OCI-M2 (cell line): Measurements from ENCODE around the gene ARVCF.

Source experiments
- DNase-seq: peaks from one replicate; lab custom pipeline; 2025; ENCODE audit not compliant: unreplicated experiment; lab: John Stamatoyannopoulos, UW

The ARVCF gene

DNA sequence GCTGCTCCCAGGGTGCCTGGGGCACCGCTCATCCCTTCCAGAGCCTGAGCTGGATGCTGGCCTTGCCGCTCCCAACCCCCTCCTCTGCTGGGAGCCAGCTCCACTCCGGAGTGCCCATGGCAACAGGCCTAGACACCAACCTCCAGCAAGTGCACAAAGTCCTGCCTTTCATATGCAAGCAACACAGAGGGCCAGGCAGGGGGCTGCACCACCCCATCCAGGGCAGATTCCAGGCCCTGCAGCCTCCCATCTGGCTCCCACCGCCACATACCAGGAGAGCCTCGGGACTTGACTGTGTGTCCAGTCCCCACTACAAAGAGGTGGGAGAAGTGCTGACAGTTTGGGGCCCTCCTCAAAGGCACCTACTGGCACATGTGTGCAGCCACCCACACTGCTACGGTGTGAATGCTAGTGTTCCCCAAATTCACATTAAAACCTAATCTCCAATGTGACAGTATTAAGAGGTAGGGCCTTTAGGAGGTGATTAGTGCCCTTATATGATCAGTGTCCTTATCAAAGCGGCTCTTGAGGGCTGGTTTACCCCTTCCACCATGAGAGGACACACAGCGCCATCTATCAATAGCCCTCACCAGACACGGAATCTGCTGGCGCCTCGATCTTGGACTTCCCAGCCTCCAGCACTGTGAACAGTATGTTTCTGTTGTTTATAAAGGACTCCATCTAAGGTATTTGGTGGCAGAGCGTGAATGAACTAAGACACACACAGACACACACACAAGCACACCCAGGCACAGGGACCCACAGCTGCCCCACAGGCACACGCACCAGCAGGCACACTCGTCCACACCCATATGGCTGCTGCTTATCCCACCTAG is 16.2 kb downstream of the ARVCF start:
- DNase-seq = no peak

GRCh38 chr22:19998991-19999820 is 17.4 kb downstream of the ARVCF start:
- DNase-seq = no peak

DNA sequence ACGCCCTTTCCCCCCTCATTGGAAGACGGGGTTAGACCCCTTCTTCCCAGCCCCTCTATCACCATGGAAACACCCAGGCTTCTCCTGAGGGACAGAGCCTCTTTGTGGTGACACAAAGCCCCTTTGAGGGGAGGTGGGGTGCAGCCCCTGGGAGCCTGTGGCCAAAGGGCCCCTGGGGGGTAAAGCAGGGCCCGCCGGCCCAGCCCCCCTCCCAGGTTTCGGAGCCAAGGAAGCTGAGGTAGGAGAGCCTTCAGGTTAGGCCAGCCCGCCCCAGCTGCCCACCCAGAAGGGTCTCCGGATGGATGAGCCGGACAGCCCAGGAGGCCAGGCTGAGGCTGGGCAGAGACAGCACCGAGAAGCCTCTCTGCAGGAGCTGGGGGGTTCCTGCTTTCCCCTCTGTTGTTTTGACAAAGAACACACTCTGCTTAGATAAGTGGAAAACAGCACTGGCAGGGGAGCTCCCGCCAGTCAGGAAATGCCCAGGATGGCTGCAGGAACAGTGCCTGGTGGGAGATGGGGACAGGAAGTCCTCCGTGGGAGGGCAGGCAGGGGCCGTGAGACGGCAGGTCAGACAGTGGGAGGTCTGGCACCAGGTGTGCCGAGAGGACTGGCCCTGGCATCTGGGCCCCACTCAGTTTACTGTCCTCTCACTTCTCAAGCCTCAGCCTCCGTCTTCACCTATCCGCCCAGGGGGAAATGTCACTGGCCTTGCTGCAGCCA is 18.2 kb downstream of the ARVCF start:
- no peak for DNase-seq

DNA sequence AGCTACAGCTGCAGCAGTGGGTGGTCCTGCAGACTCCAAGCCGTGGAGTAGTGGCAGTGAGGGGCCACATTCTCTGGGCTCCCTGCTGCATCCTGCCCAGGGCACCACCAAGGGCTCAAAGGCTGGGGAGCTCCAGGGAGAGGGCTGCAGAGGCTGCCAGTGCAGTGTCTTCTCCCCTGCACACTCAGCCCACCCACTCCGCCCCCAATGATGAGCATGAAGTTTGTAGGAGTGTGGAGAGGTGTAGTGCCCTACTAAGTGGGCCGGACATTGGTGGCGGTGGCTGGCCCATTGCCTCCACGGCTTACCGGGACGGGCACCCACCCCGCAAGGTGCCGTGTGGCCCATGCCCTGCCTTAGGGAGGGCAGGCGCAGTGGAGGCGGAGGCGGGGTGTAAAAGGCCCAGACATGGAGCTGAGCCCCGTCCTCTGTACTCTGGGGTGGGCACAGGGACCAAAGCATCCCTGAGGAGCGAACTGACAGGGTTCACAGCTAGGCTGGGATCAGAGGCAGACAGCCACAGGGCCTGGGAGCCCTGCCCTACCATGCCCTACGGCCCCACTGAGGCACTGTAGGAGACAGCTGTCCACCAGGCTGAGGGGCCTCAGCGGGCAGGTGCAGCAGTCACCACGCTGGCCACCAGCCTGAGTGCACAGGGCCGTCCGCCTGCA is 18.9 kb downstream of the ARVCF start:
- DNase-seq = no peak

GRCh38 chr22:19996694-19997384 is 19.8 kb downstream of the ARVCF start:
- no peak for DNase-seq

- DNase-seq = no peak
Measured at GRCh38 chr22:19995611-19996339, 20.8 kb downstream of the ARVCF start.

DNA sequence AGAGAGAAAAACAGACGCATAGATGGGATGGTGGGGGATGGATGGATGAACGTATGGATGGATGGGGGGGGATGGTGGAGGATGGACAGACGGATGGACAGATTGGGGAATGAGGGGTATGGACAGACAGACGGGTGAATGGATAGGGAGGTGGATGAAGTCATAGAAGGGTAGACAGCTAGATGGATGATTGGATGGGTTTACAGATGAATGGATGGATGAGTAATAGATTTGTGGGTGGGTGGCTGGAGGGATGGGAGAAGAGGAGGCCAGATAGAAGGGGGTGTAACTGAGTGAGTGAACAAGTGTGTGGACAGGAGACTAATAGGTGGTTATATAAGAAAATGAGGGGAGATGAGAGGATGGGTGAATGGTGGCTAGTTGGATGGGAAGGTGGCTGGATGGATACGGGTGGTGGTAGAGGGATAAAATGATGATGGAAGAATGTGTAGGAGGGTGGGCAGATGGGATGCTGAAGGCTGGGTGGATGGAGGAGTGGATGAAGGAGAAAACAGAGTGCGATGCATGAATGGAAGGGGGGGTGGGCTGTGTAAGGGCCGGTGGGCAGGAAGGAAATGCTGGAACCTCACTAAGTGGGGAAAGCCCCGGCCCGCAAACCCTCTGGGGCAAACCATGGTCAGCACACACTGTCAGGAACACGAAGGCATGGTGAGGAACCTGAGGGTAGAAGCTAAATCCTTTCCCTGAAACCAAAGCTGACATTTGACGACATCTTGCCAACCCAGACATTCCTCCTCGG is 21.6 kb downstream of the ARVCF start:
- DNase-seq = no peak

GRCh38 chr22:19993926-19994325 is 22.7 kb downstream of the ARVCF start:
- DNase-seq = no peak

DNA sequence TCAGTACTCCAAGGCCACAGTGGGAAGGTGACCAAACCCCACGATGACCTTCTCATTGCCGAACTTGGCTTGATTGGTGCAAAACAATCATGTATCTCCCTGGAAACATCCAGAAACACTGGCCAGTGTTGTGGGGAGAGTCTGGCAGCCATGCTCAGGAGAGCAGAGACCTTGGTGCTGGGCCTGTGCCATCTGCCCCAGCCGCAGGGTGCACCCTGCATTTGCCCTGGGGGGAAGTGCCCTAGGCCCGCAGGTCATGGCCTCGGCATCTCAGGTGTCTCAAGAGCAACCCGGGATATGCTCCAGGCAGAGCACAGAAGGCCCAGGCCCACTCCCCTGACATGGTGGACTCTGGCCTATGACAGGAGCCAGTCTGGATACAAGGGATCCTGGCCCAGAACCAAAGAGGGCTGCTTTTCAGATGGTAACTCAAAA is 23.7 kb downstream of the ARVCF start:
- no peak for DNase-seq

- no peak for DNase-seq
Measured at GRCh38 chr22:19992481-19992911, 24.1 kb downstream of the ARVCF start.

- DNase-seq = no peak
Measured at GRCh38 chr22:19991645-19992451, 24.8 kb downstream of the ARVCF start.

- no peak for DNase-seq
Measured at GRCh38 chr22:19991395-19991644, 25.3 kb downstream of the ARVCF start.

DNA sequence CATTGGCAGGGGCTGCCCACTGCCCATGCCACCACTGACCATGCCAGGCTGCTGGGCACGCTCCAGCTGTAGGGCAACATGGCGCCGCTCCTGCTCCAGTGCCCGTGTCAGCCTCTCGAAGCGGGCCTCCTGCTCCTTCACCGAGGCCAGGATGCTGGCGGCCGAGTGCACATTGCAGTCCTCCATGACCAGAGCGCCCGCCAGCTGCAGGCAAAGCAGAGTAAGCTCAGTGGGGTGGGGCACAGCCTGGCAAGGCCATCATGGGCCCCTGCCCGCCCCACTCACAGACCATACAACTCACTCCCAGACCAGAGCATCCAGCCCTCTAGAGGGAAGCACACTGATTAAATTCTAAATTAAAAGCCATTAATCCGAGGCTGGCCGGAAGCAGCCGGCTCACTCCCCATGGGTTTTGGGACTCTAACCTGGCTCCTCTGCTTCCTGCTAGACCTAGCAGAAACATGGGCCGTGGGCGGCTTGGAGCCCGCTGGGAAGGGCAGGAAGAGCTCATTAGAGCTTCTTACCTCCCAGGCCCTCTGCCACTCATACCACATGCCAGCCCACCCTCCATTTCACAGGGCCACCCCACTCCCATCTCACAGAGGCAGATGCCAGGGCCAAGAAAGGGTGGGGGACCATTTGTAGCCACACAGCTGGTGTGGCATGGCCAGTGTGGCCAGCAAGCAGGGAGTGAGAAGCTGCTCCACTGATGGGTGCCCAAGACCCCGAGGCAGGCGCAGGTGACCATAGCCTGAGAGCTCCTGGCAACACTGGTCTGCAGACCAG is 25.8 kb downstream of the ARVCF start:
- DNase-seq = no peak

GRCh38 chr22:19990188-19990587 is 26.4 kb downstream of the ARVCF start:
- DNase-seq = no peak

DNA sequence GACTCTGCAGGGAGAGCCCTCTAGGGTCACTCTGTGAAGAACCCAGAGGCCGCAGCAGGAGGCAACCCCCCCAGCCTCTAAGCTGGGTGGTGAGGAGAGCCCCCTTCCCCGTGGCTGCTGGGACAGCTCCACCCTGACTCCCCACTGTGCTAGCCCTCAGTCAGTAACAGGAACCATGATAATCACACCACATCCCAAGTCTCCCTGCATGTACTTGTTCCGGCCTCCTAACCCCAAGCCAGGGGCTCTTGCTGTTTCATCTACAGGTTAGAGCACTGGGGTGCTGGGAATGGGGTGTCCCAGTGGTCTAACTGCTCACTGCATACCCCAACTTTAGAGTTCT is 26.9 kb downstream of the ARVCF start:
- no peak for DNase-seq

GRCh38 chr22:19988965-19989724 is 27.5 kb downstream of the ARVCF start:
- no peak for DNase-seq

DNA sequence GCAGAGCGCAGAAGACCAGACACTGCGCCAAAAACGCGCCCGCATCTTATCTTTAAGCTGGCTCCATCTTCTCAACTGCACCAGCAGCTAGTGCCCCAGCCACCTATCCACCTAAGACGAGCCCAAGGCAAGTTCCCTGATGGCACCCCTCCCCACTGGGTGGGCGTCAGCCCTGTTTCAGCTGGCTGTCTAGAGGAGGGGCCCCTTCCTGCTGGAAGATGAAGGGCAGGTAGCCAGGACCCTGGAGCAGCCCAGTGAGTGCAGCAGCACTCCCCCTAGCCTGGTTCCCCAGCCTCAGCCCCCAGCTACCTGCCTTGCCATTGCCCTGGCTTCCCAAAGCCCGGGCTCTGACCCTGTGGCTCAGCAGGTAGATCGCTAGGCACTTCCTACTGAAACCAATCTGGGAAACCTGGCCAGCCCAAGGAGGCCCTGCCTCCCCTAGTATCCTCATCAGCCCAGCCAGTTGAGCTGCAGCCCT is 28.3 kb downstream of the ARVCF start:
- DNase-seq = no peak
